Tibial nerve (tissue), 4 donors: ENCODE data around the gene RNF20. TPM values are rescaled to one million over a fixed set of nuclear protein-coding genes. Genes with fewer than 3 reads are reported as not detected.

Experiments used
- DNase-seq, 2 donors: peaks; one replicate each; pipeline ENCODE4 v3.0.0-alpha.2; 2019; ENCODE audit warnings: low spot score in 2 of 2
- H3K27ac ChIP-seq, 4 donors: fragments of 200-600 bp; sonication (generic) in 3 of 4; one replicate each; pipeline ENCODE4 v1.5.1; 2017 to 2019; ENCODE audit warnings: mild to moderate bottlenecking in 1 of 4
- H3K27me3 ChIP-seq, 2 donors: fragments of 200-600 bp; sonication (generic) in 1 of 2; one replicate each; pipeline versions ENCODE4 v1.5.1 to v1.6.0; 2017 to 2019
- H3K36me3 ChIP-seq, 3 donors: fragments of 200-600 bp; sonication (generic); one replicate each; pipeline ENCODE4 v1.5.1; 2018 to 2019
- H3K4me1 ChIP-seq, 4 donors: fragments of 200-600 bp; sonication (generic) in 3 of 4; one replicate each; pipeline ENCODE4 v1.5.1; 2017 to 2019
- H3K4me3 ChIP-seq, 4 donors: fragments of 200-600 bp; sonication (generic) in 3 of 4; one replicate each; pipeline ENCODE4 v1.5.1; 2017 to 2019; ENCODE audit warnings: mild to moderate bottlenecking in 1 of 4, moderate library complexity in 1 of 4
- H3K9me3 ChIP-seq, 4 donors: fragments of 200-600 bp; sonication (generic) in 3 of 4; one replicate each; pipeline ENCODE4 v1.5.1; 2017 to 2019
- CTCF ChIP-seq, 5 experiments: fragments of 200-600 bp in 3 of 5; fragments of 450-650 bp in 2 of 5; sonication (generic) in 3 of 5; IDR thresholded peaks; one replicate each; pipeline ENCODE4 v1.5.1; 2016 to 2019; ENCODE audit warnings: antibody characterized with exemption in 5 of 5, mild to moderate bottlenecking in 3 of 5, moderate library complexity in 2 of 5
- EP300 ChIP-seq, 2 donors: sonication (generic); formaldehyde crosslinking; IDR thresholded peaks; one replicate each; pipeline ENCODE4 v1.6.1; 2017; ENCODE audit warnings: antibody characterized with exemption in 2 of 2, mild to moderate bottlenecking in 1 of 2
- POLR2A ChIP-seq, 2 donors: fragments of 450-650 bp; IDR thresholded peaks; one replicate each; pipeline ENCODE4 v1.6.1; 2017; ENCODE audit warnings: antibody characterized with exemption in 2 of 2, mild to moderate bottlenecking in 2 of 2, moderate library complexity in 2 of 2
- WGBS, 2 donors: methylation state at CpG; one replicate each; pipeline ENCODE4 v1.1.5; 2018; 5-methylcytosine and 5-hydroxymethylcytosine counted together
- total RNA-seq, 4 donors: library from RNA; depleted of rRNA; stranded (reverse); fragments of >200 nt; gene quantifications; one replicate each; pipeline ENCODE4 v1.1.0, GENCODE V29; 2016

The RNF20 gene, protein sequence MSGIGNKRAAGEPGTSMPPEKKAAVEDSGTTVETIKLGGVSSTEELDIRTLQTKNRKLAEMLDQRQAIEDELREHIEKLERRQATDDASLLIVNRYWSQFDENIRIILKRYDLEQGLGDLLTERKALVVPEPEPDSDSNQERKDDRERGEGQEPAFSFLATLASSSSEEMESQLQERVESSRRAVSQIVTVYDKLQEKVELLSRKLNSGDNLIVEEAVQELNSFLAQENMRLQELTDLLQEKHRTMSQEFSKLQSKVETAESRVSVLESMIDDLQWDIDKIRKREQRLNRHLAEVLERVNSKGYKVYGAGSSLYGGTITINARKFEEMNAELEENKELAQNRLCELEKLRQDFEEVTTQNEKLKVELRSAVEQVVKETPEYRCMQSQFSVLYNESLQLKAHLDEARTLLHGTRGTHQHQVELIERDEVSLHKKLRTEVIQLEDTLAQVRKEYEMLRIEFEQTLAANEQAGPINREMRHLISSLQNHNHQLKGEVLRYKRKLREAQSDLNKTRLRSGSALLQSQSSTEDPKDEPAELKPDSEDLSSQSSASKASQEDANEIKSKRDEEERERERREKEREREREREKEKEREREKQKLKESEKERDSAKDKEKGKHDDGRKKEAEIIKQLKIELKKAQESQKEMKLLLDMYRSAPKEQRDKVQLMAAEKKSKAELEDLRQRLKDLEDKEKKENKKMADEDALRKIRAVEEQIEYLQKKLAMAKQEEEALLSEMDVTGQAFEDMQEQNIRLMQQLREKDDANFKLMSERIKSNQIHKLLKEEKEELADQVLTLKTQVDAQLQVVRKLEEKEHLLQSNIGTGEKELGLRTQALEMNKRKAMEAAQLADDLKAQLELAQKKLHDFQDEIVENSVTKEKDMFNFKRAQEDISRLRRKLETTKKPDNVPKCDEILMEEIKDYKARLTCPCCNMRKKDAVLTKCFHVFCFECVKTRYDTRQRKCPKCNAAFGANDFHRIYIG
- 10 to 100 TPM; 17.8 to 28.5 (median 23.8) TPM for total RNA-seq

GRCh38 chr9:101533334-101534204 lies at the start of gene RNF20:
TSS of gene RNF20 (plus strand) at chr9:101533853. CDS start at chr9:101535424, 1,571 bp downstream.
- H3K27me3 ChIP-seq: no peaks in the 10 kb centered on the region
- TF ChIP-seq EP300 (IDR thresholded peaks at IDR 0.05): peak; percentile 61 to 78
- peak in 1 of 5 experiments; percentile 37 for TF ChIP-seq CTCF (IDR thresholded peaks at IDR 0.05)
- no peak for TF ChIP-seq POLR2A (IDR thresholded peaks at IDR 0.05)
- peaks cover 0 to 48% (median 24%) of the 10 kb centered on the region in 4 donors for H3K4me1 ChIP-seq
- peaks cover 0 to 31% (median 0%) of the 10 kb centered on the region in 3 donors for H3K36me3 ChIP-seq
- WGBS, 2 donors: 0 to 1% methylated on average over 41 of the region's 45 CpGs
- H3K27ac ChIP-seq: peak within 1 kb of the TSS; percentile 91 to 99 (median 94)
- peak within 1 kb of the TSS; percentile 51 to 86 (median 72) for H3K4me3 ChIP-seq
- H3K9me3 ChIP-seq: no peaks in the 10 kb centered on the region
- peak; percentile 100 for DNase-seq

DNA sequence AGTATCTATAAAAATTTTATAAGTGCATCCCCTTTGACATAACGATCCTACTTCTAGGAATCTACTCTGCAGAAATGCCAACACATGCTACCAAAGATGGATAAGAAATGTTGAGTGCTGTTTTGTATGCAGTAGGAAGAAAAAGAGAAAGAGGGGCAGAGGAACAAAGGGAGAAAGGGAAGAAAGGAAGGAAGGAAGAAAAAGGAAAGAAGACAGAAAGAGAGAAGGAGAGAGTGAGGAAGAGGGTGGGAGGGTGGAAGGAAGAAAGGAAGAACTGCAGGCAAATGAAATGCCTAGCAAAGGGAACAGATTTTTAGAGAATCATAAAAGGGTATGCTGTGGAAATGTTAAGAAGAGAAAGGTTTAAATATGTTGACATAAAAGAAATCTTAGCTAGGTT lies 49.6 kb upstream of the RNF20 start:
- H3K9me3 ChIP-seq: no peaks in the 10 kb centered on the region
- no peaks in the 10 kb centered on the region for H3K36me3 ChIP-seq
- peaks cover 0 to 41% (median 0%) of the 10 kb centered on the region in 4 donors for H3K4me1 ChIP-seq
- H3K27me3 ChIP-seq: peaks cover 0 to 9% of the 10 kb centered on the region in 2 donors
- 81 to 86% methylated on average over 1 of the region's 1 CpG for WGBS, 2 donors
- TF ChIP-seq POLR2A (IDR thresholded peaks at IDR 0.05) (no peak), CTCF (IDR thresholded peaks at IDR 0.05) (no peak), EP300 (IDR thresholded peaks at IDR 0.05) (no peak)
- no peak overlapping the region for H3K27ac ChIP-seq
- no peak overlapping the region for H3K4me3 ChIP-seq
- DNase-seq: no peak

DNA sequence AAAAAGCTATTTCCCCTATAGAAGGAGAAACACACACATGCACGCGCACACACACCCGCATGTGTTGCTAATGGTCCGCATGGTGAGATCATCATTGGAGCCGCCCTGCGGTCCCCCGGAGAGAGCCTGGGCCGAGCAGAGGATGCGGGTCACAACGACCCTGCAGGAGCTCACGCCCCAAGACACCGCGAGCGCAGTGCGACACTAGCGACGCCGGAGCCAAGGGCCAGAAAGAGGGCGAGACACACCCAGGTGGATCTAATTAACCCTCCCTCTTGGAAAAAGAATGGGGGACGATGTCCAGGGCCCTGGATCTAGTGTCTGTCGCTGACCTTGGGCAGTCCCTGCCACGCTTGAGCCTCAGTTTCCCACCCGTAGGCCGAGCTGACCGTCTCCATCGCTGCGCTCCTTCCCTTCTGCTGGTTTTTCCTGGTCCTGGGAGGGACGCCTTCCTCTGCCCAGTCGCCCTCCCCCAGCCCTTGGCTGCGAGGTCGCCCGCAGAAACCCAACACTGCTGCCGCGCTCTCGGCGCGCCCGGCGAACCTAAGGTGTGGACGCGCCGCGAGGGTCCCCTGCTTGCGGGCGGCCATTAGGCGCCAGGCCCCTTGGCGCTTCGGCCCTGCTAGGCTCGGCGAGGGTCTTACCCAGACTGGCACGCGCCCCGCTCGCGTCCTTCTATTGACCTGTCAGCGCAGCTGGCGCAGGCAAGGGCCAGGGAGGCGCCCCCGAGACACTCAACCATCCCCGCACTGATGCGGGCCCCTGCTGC lies 47.5 kb upstream of the RNF20 start:
- Histone ChIP-seq H3K36me3 (no peaks in the 10 kb centered on the region), H3K4me1 (peaks cover 0 to 26% (median 0%) of the 10 kb centered on the region in 4 donors), H3K27ac (peak overlapping the region; percentile 55 to 85 (median 72)), H3K9me3 (no peaks in the 10 kb centered on the region), H3K4me3 (peak overlapping the region; percentile 45 to 64 (median 59)), H3K27me3 (peaks cover 0 to 9% of the 10 kb centered on the region in 2 donors)
- WGBS, 2 donors: 1 to 5% methylated on average over 28 to 61 of the region's 61 CpGs
- no peak for TF ChIP-seq EP300 (IDR thresholded peaks at IDR 0.05)
- TF ChIP-seq CTCF (IDR thresholded peaks at IDR 0.05): no peak
- TF ChIP-seq POLR2A (IDR thresholded peaks at IDR 0.05): no peak
- no peak for DNase-seq

- Histone ChIP-seq H3K9me3 (no peaks in the 10 kb centered on the region), H3K4me1 (peaks cover 0 to 23% (median 0%) of the 10 kb centered on the region in 4 donors), H3K4me3 (peak overlapping the region; percentile 45 to 64 (median 59)), H3K36me3 (no peaks in the 10 kb centered on the region), H3K27ac (peak overlapping the region; percentile 55 to 85 (median 72)), H3K27me3 (peaks cover 0 to 9% of the 10 kb centered on the region in 2 donors)
- TF ChIP-seq CTCF (IDR thresholded peaks at IDR 0.05) (peak in 1 of 5 experiments; percentile 16), POLR2A (IDR thresholded peaks at IDR 0.05) (peak in 1 of 2 donors; percentile 48), EP300 (IDR thresholded peaks at IDR 0.05) (peak in 1 of 2 donors; percentile 58)
- no peak for DNase-seq
- 1% methylated on average over 31 to 48 of the region's 53 CpGs for WGBS, 2 donors
Observed at GRCh38 chr9:101486693-101487442, 46.8 kb upstream of the RNF20 start.
